SHP77 (cell line): ENCODE measurements around the gene PNMA1.

Experiments
- DNase-seq, 2 experiments: peaks; one replicate each; lab custom pipeline; 2025; lab: John Stamatoyannopoulos, UW

Gene PNMA1

DNA sequence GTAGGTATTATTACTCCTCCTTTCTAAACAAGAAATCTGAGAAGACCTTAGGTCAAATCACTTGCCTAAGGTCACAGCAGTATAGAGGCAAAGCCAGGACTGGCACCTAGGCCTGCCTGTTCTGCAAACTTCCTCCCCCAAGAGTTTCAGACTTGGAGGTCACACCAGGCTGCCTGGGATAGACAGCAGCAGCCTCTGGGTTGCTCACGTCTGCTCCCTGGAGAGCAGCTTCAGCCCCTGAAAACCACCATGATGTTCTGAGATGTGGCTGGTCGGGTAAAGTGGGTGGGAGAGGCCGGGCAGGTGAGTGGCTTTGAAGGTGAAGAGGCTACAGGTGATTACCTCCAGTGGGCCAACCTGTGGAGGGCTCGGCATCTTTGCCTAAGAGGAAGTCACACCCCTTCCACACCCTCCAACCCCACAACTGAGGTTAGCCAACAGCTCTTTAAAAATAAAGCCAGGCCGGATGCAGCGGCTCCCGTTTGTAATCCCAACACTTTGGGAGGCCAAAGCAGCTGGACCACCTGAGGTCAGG lies 37.0 kb upstream of the PNMA1 start:
- no peak for DNase-seq

DNA sequence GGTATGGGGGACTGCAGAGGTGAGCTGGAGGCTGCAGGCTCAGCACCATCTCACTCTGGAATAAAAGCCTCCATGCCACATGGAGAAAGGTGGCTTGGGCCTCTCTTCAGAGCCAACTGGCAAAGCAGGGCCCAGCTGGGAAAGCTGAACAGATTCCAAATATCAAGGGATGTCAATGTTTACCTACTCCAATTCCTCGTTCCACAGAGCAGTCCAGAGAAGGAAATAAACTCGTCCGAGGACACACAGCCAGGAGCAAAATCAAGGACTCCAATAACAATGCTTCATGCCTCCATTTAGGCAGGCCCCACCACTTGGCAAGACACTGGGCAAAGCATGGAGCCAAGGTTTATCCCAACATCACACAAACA lies 36.3 kb upstream of the PNMA1 start:
- no peak for DNase-seq

DNA sequence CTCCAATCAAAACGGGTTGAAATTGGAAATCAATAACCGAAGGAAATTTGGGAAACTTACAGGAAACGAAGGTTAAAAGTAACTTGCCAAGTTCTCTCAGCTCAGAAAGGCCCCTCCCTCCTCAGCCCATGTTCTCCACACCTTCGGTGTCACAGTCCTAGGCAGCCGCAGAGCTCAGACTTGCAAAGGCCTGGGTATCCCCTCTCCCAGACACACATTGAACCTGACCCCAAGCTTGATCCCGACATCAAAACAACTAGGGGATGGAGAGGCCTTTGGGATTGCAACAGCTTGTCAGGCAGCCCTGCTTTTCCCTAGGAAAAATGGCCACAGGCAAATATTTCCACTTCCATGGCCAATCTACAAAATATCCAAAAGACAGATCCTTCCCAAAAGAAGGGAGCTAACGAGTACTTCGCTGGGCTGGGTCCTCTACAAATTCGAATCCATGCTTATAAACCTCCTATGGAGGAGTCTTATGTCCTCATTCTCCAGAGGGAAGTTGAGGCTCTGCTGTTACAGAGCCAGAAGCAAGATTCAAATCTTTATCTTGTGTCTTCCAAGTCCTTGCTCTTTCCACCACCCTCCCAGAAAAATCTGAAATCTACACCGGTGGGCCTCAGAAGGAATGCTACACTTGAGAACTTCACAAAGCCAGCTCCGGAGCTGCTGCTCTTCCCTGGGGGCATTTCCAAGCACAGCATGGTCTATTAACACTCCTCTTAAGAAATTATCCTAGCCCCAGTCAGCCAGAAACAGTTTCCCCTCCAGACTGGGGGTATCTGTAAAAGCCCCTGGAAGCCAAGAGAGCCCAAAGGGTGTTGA lies 35.7 kb upstream of the PNMA1 start:
- no peak for DNase-seq

DNA sequence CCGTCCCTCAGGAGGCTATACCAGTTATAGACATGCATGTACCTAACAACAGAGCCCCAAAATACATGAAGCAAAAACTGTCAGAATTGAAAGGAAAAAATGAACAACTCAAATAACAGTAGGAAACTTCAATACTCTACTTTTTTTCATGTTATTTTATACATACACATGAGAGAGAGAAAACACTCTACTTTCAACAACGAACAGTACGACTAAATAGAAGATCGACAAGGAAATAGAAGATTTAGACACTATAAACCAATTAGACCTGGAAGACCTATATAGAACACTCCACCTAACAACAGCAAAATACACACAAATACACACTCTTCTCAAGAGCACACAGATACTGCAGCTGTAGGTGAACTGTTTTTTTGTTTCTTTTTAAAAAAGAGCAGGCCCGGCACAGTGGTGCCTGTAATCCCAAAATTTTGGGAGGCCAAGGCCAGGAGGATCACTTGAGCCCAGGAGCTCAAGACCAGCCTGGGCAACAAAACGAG lies 34.7 kb upstream of the PNMA1 start:
- no peak for DNase-seq

DNA sequence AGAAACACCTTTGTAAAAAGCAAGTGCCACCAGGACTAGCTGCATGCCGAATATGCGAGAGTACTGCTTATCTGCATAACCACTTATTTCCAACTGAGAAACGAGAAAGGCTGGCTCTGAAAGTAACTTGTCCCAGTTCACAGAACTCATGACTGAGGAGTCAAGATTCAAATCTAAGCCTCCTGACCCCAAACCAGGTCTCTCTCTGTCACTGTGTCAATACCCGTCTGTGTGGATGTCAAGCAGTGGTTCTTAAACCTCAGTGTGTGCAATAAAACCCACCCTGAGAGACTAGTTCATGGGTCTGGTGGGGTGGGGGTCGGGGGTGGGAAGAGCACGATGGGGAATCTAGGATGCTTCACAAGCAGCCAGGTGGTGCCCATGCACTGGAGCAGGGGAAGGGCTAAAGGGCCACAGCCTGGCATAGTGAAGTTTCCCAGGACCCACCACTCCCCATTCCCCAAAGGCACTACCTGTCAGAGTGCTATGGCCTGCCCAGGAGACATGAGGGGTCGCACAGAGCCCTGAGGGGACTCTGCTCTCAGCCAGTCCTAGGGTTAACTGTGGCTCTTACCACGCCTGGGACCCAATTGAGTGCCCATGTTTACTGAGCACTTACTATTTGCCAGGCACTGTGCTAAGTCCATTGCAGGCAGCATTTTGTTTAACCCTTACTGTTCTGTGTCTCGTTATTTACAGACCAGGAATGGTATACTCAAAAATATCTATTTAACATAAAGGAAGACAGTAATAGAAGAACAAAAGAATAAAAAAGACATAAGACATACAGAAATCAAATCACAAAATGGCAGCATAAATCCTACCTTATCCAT lies 33.4 kb upstream of the PNMA1 start:
- no peak for DNase-seq

DNA sequence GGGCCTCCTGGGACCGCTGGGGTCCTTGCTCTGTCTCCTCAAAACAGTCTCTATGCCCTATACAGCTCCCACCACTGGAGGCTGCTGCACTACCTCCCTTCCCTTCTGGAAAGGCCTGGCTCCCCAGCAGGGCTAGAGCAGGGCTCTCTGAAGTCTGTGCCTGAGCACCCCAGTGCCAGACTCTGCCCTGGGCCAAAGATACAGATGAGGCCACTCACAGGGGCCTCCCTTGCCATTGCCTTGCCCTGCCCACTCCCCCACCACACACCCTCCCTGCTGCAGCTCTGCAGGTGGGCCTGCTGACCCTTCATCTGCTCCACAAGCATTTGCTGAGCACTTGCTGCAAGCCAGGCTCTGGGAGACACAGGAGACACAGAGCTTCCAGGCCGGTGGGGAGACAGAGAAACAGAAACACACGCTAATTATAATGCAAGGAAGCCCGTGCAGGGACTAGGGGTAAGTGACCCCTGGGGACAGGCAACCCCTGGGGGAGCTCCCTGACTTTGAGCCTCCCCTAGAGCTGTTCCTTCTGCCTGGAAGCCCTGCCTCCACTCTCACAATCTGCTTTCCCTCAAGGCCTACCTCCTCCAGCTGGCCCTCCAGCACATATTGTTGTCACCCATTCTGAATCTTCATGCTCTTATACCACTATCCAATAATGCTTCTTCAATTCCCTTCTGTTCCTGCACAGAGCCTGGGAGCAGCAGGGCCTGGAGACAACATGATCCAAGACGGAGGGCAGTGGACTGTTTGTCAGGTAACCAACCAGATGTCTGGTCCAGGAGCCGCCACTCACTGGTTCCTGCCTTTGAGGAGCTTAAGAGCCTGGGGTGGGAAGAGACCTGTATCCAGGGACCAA lies 32.6 kb upstream of the PNMA1 start:
- no peak for DNase-seq

DNA sequence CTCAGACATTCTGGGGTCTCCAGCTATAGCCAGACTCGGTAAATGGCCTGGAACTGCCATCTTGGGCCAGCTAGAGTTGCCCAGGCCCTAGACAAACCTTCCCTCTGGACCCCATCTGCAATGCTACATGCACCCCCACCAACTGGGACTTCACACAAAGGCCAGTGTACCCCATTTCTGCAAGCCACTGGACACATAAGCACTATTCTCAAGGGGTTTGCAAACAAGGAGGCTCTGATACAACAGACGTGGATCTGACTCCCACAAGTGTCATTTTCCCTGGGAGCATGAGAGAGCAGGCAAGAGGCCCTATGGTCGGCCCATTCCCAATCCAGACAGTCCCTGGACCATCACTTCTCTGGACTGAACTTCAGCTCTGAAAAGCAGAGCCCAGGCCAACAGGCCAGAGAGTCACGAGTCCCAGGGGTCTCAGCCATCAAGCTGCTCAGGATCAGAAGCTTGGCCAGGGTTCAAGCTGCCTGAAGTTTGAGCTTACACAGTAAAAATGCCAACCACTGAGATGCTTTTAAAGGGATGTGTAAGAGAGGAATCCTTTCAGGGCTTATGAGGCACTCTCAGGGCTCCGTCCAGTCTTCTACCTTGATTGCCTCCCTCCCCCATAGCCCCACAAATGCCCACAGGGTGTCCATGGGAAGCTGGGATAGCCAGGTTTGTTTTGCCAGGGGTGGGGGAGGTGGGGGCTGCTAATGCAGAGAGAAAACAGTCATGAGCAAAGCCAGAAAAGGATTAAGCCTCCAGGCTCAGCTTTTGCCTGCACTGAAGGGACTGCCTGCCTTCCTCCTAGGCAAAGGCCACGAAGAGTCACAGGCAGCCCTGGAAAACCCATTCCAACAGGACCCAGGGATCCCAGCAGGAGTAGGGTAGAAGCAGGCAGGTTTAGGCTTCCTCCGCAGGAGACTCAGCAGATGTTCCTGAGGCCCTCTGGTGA lies 31.7 kb upstream of the PNMA1 start:
- no peak for DNase-seq

DNA sequence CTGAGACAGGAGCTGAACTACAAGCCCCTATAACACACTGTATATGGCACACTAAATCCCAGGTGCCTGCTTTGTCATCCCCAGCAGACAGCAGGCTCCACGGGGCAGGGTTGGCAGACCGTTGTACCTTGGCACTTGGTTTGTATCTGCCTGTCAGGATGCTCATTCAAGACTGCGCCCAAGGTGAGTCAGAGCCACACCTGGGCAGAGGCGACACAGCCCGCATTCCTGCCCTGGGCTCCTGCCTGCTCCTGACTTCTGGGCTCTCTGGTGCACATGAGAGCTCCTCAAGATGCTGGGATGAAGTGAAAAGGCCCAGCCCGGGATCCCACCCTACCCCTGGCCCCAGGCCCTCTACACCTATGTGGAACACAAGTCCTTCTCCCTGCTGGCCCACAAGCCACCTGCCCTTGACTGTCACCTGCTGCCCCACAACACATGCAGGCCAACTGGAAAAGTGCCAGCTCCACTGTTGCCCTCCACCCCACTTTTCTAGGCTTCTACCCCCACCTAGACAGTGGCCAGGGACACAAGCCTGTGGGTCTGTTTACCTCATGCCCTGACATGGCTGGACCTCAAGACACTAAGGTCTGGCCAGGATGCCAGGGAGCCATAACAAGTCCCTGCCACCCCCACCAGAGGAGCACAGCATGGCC lies 30.8 kb upstream of the PNMA1 start:
- no peak for DNase-seq

DNA sequence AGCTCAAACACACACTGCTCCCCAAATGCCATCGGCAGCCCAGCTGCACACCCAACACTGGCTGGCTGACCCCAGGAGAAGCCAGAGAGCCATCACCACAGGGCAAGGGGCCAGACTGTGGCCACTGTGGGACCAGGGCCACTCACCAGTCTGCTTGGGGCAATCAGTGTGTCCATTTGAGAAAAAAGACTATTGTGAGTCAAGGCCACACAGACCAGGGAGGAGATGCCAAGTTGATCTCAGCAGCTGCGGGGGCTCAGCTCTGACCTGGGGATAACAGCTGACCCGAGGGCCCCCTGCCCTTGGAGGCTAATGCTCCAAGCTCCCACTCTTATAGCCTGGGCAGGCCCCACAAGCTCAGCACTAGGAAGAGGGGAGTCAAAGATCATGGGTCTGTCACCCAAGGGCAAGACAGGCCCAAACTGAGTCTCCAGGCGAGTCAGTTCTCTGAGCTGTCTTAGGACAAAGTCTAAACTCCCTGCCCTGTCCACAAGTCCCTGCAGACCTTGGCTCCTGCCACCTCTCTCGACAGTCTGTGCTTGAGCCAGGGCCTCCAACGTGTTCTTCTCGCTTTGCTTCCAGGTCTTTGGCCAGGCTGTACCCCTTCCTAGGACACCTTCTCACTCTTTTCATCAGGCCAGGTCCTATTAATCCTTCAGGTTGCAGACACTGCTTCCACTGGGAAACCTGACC lies 30.1 kb upstream of the PNMA1 start:
- no peak for DNase-seq

DNA sequence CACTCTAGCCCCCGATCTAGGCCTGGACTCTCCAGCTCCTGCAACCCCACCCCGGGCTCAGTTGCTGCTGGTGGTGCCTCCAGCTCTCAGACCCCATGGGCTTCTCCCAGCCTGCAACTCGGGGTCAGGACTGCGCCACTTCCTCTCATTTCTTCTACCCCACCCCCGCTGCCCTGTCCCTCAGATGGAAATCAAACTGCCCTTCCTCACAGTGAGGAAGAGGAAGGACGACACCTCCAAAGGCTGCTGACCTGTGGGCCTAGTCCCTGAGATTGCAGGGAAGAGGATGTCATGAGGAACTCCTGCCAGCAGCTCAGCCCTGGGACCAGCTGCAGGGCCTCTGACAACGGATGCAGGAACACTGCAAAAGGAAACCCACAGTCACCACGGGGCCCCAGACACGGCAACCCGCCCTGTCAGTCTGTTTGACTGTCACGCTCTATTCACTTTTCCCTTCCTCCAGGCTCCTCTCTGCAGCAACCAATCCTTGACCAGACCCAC lies 29.3 kb upstream of the PNMA1 start:
- DNase-seq = no peak

DNA sequence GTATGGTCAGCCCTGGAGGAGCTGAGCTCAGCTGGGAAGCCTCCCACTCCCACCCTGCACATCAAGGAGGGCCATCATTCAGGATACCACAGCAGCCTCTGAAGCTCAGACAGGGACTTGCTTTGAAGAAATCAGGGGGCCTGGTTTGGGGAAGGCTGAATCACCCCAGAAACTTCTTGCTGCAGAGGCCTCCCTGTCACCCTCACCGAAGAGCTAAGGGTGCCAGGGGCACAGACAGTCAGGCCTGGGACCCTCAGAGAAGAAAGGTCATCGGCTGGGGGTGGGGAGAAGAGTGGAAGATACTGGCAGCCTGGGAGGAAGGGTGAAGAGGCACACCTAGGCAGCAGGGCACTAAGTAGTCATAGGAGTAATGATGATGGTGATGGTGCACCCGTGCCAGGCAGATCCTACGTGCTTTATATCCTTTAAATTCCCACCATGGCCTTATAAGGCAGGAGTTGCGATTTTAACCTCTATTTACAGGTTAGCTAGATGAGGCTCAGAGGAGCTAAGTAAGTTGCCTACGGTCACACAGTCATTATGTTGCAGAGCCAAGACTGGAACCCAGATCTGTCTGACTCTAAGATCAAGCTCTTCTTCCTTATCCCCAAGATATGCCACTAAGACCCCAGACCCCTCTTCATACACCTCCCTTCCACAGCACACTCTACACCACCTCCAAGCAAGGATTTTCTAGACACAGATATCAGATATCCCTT lies 28.5 kb upstream of the PNMA1 start:
- no peak for DNase-seq

DNA sequence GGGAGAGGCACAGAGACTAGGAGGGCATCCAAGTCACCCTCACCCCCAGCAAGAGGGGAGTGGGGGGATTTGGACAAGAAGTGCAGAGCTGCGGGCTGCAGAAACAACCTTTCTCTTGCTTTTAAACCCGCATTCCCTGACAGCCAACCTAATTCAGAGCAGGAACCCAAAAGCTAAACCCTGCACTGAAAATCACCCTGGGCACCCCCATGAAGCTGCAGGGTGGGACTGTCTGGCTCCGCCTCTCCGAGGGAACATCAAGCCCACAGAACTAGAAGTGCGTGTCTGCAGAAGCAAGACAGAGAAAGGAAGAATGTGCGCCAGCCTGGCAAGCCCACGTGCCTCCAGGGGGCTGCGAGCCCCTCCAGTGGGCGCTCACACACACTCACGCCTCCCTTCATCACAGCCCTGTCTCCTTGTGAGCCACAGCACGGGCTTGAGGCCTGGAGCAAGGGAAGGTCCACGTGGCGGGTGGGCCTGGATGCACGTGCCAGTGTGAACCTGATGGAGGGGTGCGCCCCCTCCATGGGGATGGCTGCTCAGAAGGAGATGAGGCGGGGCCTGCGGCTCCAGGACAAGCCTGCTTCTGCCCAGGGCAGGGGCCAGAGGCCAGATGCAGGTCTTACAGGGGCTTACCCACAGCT lies 27.8 kb upstream of the PNMA1 start:
- no peak for DNase-seq

DNA sequence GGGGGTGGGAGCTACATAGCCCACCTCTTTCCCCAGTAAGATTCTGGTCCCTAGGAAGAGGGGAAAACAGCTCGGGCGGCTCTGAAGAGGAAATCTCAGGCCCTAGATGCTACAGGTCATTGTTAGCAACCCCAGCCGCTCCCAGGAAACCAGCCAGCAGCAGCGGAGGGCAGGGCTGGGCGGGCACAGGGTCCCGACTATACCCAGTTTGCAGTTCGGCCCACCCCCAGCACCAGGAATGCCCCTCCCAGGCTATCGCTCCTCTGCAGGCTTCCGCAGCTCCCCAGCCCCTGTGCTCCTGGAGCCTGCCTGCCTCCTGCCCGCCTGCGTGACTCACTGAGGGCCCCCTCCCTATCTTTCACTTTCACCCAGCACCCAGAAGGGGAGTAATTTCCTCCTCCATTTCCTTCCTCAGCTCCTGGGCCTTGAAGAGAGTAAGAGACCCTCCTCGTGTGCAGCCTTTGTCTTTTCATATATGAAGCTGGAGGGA lies 27.2 kb upstream of the PNMA1 start:
- DNase-seq = no peak

DNA sequence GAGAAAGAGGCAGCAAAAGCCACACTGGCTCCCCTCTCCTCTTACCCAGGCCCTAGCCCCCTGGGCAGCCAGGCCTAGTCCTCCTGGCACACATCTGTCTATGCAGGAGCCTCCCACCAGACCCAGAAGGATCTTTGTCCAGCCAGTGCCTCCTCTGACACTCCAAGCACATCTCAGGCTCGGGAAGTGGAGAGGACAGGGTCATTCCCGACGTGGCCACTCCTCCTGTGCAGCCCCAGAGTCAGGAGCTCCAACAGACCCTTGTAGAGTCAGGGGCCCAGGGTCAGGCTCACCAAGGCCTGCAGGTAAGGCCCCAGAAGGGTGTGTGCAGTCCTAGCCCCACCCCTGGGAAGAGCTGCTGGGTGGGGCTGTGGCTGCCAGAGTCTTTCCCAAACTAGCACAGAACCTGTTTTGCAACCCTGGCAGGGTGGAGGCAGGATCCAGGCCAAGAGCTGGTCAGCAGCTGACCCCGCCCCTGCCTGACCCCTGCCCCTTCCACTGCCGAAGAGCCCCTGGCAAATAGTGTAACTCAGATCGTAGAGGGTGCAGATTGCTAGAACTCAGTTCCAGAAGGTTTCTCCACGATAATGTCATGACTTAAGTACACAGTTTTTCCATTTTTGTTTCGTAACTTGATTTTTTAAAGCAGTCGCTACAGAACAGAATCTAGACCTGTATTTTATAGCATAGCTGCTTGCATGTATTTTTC lies 26.6 kb upstream of the PNMA1 start:
- no peak for DNase-seq

DNA sequence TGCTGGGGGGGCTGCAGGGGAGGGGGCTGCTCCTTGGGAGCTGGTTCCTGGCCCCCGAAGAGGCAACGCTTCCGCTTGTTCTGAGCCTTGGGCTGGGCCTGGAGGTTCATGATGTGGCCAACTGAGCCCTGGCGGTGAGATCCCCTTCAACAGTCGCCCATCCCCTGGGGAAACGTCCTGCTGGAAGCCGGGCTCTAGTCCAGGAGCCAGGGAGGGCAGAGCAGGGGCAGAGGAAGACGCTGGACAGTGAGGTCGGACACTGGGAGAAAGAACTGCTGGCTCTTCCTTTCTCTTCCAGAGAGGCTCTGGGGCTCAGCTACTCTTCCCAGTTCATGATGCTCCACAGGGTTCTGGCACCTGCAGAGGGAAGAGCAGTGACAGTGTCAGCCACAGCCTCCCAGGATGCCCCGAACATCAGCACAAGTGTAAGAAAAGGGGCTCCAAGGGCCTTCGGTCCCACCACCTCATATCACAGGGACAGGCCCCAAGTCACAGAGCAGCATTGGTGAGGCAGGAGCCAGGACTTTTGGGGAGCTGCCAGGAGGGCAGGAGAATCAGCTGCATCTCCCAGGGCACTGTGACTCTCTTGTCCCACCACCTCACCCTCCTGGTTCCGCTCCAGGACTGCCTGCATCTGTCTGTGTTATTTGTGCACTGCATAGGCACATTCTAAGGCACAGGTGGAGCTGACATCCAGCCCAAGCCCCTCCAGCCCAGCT lies 25.9 kb upstream of the PNMA1 start:
- no peak for DNase-seq

DNA sequence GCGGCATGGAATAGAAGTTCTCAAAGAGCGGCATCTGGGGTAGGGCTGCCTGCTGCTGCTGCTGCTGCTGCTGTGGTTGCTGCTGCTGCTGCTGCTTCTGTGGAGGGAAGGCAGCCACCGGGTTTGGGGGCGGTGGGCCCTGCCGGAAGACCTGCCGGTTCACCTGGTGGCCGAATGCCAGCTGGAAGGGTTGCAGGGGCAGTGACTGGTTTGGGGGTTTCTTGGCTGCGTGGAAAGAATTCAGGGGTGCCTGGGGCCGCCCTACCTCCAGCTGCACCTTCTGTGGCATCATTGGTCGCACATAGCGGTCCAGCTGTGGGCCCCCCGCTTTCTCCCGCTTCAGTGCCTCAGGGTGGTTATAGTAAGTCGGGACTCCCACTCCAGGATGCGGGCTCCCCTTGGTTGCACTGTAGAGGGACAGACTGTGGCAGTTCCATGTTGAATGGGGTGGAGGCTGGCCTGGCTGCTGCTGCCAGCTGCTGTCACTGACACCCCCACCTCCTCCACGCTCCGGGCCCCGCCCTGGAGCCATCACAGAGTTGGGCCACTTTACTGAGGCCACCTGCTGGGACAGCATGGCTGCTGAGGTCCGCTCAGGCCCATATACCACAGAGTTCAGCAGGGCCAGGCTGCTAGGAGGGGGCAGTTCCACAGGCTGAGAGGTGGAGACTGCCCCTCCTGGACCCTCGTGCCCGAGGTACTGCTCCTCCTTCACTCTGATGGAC lies 25.2 kb upstream of the PNMA1 start:
- DNase-seq = no peak
